A673 (cell line): ENCODE measurements around the gene SLAMF8. TPM values are rescaled to one million over a fixed set of nuclear protein-coding genes. Genes with fewer than 3 reads are reported as not detected.
A peak's percentile ranks its signal among the peaks of the same experiment; 100 is the strongest.

Experiments used
- BruUV-seq: library from RNA; stranded (reverse); fragments of 400-500 nt; replicated peaks from 2 replicates; lab custom pipeline; 2021; lab: Mats Ljungman, UMichigan
- CTCF ChIA-PET: fragments of 300-600 bp; sonication (Branson Sonifier 250); formaldehyde crosslinking; loops from one replicate; lab custom pipeline; 2022; ENCODE audit warnings: antibody characterized with exemption; lab: Charles Lee
- POLR2A ChIA-PET: fragments of 300-600 bp; sonication (Branson Sonifier 250); formaldehyde crosslinking; loops from one replicate; lab custom pipeline; 2022; ENCODE audit warnings: antibody characterized with exemption; ENCODE audit not compliant: low non-redundant PET; lab: Charles Lee
- DNase-seq: peaks from one replicate; pipeline ENCODE4 v3.0.0-alpha.2; 2015; ENCODE audit warnings: low spot score
- H3K27ac ChIP-seq: fragments of 200-600 bp; sonication (generic); 2 replicates; pipeline ENCODE4 v1.5.1; 2016; ENCODE audit warnings: mixed run types, low read depth, mild to moderate bottlenecking, mixed read lengths, antibody characterized with exemption, low read length; ENCODE audit not compliant: poor library complexity, severe bottlenecking
- H3K27me3 ChIP-seq: fragments of 200-600 bp; sonication (generic); replicated peaks from 2 replicates; pipeline ENCODE4 v1.6.1; 2017; ENCODE audit warnings: mixed run types, low read depth, mild to moderate bottlenecking, mixed read lengths, antibody characterized with exemption, low read length; ENCODE audit not compliant: insufficient read depth, poor library complexity
- H3K36me3 ChIP-seq: fragments of 200-600 bp; sonication (generic); 2 replicates; pipeline ENCODE4 v1.6.1; 2016; ENCODE audit warnings: mixed run types, mild to moderate bottlenecking, mixed read lengths, antibody characterized with exemption, low read length; ENCODE audit not compliant: insufficient read depth, poor library complexity, severe bottlenecking
- H3K4me1 ChIP-seq: fragments of 200-600 bp; sonication (generic); 2 replicates; pipeline ENCODE4 v1.6.1; 2017; ENCODE audit warnings: mixed run types, mild to moderate bottlenecking, mixed read lengths, antibody characterized with exemption, low read length; ENCODE audit not compliant: insufficient read depth, poor library complexity, severe bottlenecking
- H3K4me3 ChIP-seq: fragments of 200-600 bp; sonication (generic); 2 replicates; pipeline ENCODE4 v1.5.1; 2016; ENCODE audit warnings: low read depth, mixed run types, mild to moderate bottlenecking, mixed read lengths, low read length; ENCODE audit not compliant: poor library complexity, severe bottlenecking
- H3K9me3 ChIP-seq: fragments of 200-600 bp; sonication (generic); 2 replicates; pipeline ENCODE4 v1.6.1; 2016; ENCODE audit warnings: mixed run types, low read depth, mild to moderate bottlenecking, mixed read lengths, antibody characterized with exemption, low read length; ENCODE audit not compliant: poor library complexity, severe bottlenecking
- EZH2 ChIP-seq: fragments of 200-600 bp; sonication (generic); IDR thresholded peaks from 2 replicates; pipeline ENCODE4 v1.6.1; 2017; ENCODE audit warnings: borderline replicate concordance, low read depth, mild to moderate bottlenecking, mixed read lengths, antibody characterized with exemption, low read length; ENCODE audit not compliant: poor library complexity, severe bottlenecking
- intact Hi-C: fragments of 100-400 bp; cut with micrococcal nuclease; formaldehyde crosslinking; loops from one replicate; pipeline ENCODE4 v1.10.0; 2022; ENCODE audit not compliant: unreplicated experiment
- total RNA-seq: library from RNA; stranded (reverse); gene quantifications from 2 replicates; pipeline ENCODE4 v1.2.3, GENCODE V29; 2021
- TF ChIP-seq, protein P1 (sequence below): fragments of 300-800, 200-600 bp; sonication (generic); conservative IDR thresholded peaks from 2 replicates; pipeline ENCODE4 v1.5.1; 2017; ENCODE audit warnings: low read depth, mild to moderate bottlenecking, antibody characterized with exemption, low read length, moderate library complexity, mixed read lengths

SLAMF8 gene
- total RNA-seq, 1 experiment from 2014 or later, result not detected

DNA sequence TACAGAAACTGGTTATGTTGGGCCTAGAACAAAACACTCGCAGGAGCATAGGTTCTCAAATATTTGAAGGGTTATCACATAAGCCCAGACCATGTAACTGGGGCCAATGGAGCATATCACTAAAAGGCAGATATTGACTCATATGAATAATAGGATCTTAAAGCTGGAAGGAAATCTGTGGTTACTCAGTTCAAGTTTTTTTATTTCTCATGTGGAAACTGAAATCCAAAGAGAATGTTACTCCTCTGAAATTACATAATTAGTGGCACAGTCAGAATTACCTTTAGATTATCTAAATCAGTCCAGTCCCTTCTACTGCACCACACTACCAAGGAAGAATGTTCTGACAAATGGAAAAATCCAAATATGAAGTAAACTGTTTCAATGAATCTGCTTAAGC is 12.0 kb downstream of the SLAMF8 start:
- BruUV-seq, result no TSS peak

DNA sequence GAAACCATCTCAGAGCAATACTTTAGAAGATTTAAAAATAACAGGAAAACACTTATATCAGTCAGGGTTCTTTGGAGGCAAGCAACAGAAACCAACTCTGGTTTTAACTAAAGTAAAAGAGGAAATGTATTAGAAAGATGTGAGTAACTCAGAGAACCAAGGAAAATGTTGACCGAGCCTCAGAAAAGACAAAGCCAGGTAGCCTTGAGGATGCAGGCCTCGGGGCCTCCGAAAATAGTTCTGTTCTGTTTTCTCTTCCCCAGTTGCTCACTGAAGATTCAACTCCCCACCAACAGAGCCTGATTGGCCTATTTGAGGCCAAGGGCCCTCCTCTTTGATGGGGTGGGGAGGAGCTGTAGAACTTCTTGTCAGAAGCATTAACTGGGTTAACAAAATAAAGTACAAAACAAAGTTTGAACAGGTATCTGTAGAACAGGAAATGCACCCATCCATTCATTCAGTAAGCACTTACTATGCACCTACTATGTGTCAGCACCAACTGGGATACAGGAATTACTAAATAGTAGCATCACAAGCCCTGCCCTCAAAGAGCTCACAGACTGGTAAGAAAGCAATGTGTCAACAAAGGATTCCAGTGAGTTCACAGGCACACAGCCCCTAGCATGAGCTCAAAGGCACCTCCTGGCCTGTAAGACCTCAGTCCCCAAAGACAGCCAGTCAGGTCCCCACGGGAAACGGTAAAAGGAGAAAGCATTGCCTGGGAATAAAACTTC is 12.6 kb downstream of the SLAMF8 start:
- TF ChIP-seq EZH2, result no peak
- TF ChIP-seq, protein P1, sequence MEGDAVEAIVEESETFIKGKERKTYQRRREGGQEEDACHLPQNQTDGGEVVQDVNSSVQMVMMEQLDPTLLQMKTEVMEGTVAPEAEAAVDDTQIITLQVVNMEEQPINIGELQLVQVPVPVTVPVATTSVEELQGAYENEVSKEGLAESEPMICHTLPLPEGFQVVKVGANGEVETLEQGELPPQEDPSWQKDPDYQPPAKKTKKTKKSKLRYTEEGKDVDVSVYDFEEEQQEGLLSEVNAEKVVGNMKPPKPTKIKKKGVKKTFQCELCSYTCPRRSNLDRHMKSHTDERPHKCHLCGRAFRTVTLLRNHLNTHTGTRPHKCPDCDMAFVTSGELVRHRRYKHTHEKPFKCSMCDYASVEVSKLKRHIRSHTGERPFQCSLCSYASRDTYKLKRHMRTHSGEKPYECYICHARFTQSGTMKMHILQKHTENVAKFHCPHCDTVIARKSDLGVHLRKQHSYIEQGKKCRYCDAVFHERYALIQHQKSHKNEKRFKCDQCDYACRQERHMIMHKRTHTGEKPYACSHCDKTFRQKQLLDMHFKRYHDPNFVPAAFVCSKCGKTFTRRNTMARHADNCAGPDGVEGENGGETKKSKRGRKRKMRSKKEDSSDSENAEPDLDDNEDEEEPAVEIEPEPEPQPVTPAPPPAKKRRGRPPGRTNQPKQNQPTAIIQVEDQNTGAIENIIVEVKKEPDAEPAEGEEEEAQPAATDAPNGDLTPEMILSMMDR, result no peak
- POLR2A ChIA-PET, result no interaction called here
- intact Hi-C loops, result no loop called here

More for the DNA sequence above, 12.0 kb downstream of the SLAMF8 start:
- no peaks in the 10 kb centered on the region for H3K27me3 ChIP-seq
- ChIA-PET CTCF (no interaction called here), POLR2A (no interaction called here)
- intact Hi-C loops, result no loop called here
- no peaks in the 10 kb centered on the region for H3K36me3 ChIP-seq
- DNase-seq, result no peak
- H3K9me3 ChIP-seq, result no peaks in the 10 kb centered on the region
- H3K4me3 ChIP-seq, result no peak overlapping the region
- peaks cover 13% of the 10 kb centered on the region for H3K4me1 ChIP-seq
- TF ChIP-seq, protein P1, result no peak
- no peak for TF ChIP-seq EZH2
- no peak overlapping the region for H3K27ac ChIP-seq

DNA sequence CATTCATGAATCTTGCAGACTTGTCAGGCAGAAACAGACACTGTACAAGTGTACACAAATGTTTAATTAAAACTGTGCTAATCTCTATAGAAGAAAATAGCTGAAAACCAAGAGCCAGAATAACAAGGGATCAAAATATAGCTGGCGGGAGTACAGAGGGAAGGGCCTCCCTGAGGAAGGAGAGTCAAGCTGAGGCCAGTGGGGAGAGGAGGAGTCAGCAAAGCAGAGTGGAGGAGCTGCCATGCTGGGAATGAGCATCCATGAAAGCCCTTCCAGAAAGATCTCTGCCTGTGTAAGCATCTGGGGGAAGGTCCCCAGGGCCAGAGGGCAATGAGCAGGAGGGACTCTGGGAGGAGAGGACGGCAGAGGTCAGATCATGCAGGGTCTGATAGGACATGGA is 15.1 kb downstream of the SLAMF8 start:
- Histone ChIP-seq H3K27ac (peak overlapping the region; percentile 29), H3K4me1 (peaks cover 17% of the 10 kb centered on the region), H3K36me3 (no peaks in the 10 kb centered on the region), H3K4me3 (no peak overlapping the region), H3K27me3 (no peaks in the 10 kb centered on the region), H3K9me3 (no peaks in the 10 kb centered on the region)
- ChIA-PET CTCF (no interaction called here), POLR2A (no interaction called here)
- TF ChIP-seq, protein P1, result no peak
- TF ChIP-seq EZH2, result no peak
- no peak for DNase-seq
- intact Hi-C loops, result no loop called here
- no TSS peak for BruUV-seq

More for the DNA sequence above, 12.6 kb downstream of the SLAMF8 start:
- BruUV-seq, result no TSS peak
- CTCF ChIA-PET, result no interaction called here
- Histone ChIP-seq H3K27ac (no peak overlapping the region), H3K4me1 (peaks cover 17% of the 10 kb centered on the region), H3K36me3 (no peaks in the 10 kb centered on the region), H3K27me3 (no peaks in the 10 kb centered on the region), H3K4me3 (no peak overlapping the region), H3K9me3 (no peaks in the 10 kb centered on the region)
- DNase-seq, result no peak
